Measurements from ENCODE around the gene SNIP1. TPM values are rescaled to one million over a fixed set of nuclear protein-coding genes. Genes with fewer than 3 reads are reported as not detected.
A peak's percentile ranks its signal among the peaks of the same experiment; 100 is the strongest.

SNIP1 gene
- total RNA-seq, 1 experiment from 2014 or later = 15.1 TPM

- Mint-ChIP-seq H3K4me1 (peaks cover 19 to 21% of the 10 kb centered on the region in 2 experiments), H3K36me3 (ENCODE audit: insufficient read depth in 1 of 3, low read depth in 3 of 3) (peaks cover 4 to 13% (median 4%) of the 10 kb centered on the region in 3 experiments; a peak in 5 of 7 replicates), H3K4me3 (peak overlapping the region in 1 of 2 experiments; percentile 40; a peak in 3 of 5 replicates), H3K27me3 (ENCODE audit: low read depth) (peaks cover 4% of the 10 kb centered on the region), H3K9me3 (peaks cover 5 to 6% of the 10 kb centered on the region in 2 experiments; a peak in 3 of 5 replicates), H3K27ac (no peak overlapping the region)
- no peak overlapping the region for H3K4me2 ChIP-seq (ENCODE audit: insufficient read depth, insufficient read length, low read length)
- no peaks in the 10 kb centered on the region; the same call in 1 of the 2 replicates for H3K79me2 ChIP-seq (ENCODE audit: insufficient read depth, low read length)
- H4K5ac ChIP-seq (ENCODE audit: insufficient read length, low read depth, low read length) = no peak overlapping the region
- no peak for TF ChIP-seq CTCF (conservative IDR thresholded peaks at IDR 0.05)
- no peak overlapping the region for H4K91ac ChIP-seq (ENCODE audit: insufficient read length, low read depth, low read length)
- no peak overlapping the region for H2BK120ac ChIP-seq (ENCODE audit: low read depth, low read length, poor library complexity, severe bottlenecking)
- no peaks in the 10 kb centered on the region for H3K4me1 ChIP-seq (ENCODE audit: insufficient read depth, low read length)
- WGBS (ENCODE audit: extremely low coverage, insufficient read length, low lambda C conversion rate) = no CpG with 5 or more reads among the region's 1 CpG
- H3K27ac ChIP-seq (ENCODE audit: insufficient read length, low read depth, low read length) = no peak overlapping the region
- no peak overlapping the region for H3K56ac ChIP-seq (ENCODE audit: insufficient read length, low read depth, low read length)
- no peak overlapping the region for H3T11ph ChIP-seq (ENCODE audit: low read length)
- no peaks in the 10 kb centered on the region for H3K27me3 ChIP-seq (ENCODE audit: insufficient read depth, low read length)
- DNase-seq = no peak
- H4K20me1 ChIP-seq (ENCODE audit: control insufficient read depth, insufficient read depth, insufficient read length) = no peaks in the 10 kb centered on the region
- no peak overlapping the region for H3K23ac ChIP-seq (ENCODE audit: insufficient read length, low read depth, low read length)
- no peaks in the 10 kb centered on the region for H3K9me3 ChIP-seq (ENCODE audit: control insufficient read depth, low read depth, low read length)
- no peak overlapping the region for H2BK5ac ChIP-seq (ENCODE audit: insufficient read length, low read length)
- no peak overlapping the region for H2BK15ac ChIP-seq (ENCODE audit: low read depth, low read length)
- no peak overlapping the region for H3K4ac ChIP-seq (ENCODE audit: low read depth, low read length)
- no peak overlapping the region for H3K9ac ChIP-seq (ENCODE audit: extremely low read depth, insufficient read length, low read length)
- H3K23me2 ChIP-seq (ENCODE audit: insufficient read length, low read depth, low read length, poor library complexity, severe bottlenecking) = peaks cover 11% of the 10 kb centered on the region
- H3K18ac ChIP-seq (ENCODE audit: insufficient read length, low read depth, low read length) = no peak overlapping the region
- no peak overlapping the region for H2BK20ac ChIP-seq (ENCODE audit: low read depth, low read length, poor library complexity, severe bottlenecking)
- H2AK5ac ChIP-seq (ENCODE audit: insufficient read length, low read length) = no peak overlapping the region
- no peak overlapping the region for H2AFZ ChIP-seq (ENCODE audit: low read length)
- H3K79me1 ChIP-seq (ENCODE audit: insufficient read depth, low read depth, low read length, poor library complexity, severe bottlenecking) = no peaks in the 10 kb centered on the region
- H3K14ac ChIP-seq (ENCODE audit: insufficient read depth, low read length) = no peak overlapping the region
- H2BK12ac ChIP-seq (ENCODE audit: insufficient read length, low read depth, low read length) = no peak overlapping the region
- H4K8ac ChIP-seq (replicated peaks; ENCODE audit: insufficient read length, low read depth, low read length) = no peak overlapping the region
Measured at GRCh38 chr1:37558411-37558810, 4.3 kb upstream of the SNIP1 start.

All from H9 (cell line).